Endodermal cell (in vitro differentiated cells): ENCODE measurements around the gene TMEM119. TPM values are rescaled to one million over a fixed set of nuclear protein-coding genes. Genes with fewer than 3 reads are reported as not detected.
A peak's percentile ranks its signal among the peaks of the same experiment; 100 is the strongest.

Experiments used
- DNase-seq: peaks from one replicate; pipeline ENCODE4 v3.0.0-alpha.2; 2017
- H3K27ac ChIP-seq: 2 replicates; pipeline ENCODE4 v1.5.1; 2013; ENCODE audit warnings: mild to moderate bottlenecking, low read depth, low read length, moderate library complexity
- H3K27me3 ChIP-seq: 2 replicates; pipeline ENCODE4 v1.6.1; 2013; ENCODE audit warnings: mild to moderate bottlenecking, low read length, moderate library complexity; ENCODE audit not compliant: insufficient read depth, control insufficient read depth, poor library complexity, severe bottlenecking
- H3K36me3 ChIP-seq: 2 replicates; pipeline ENCODE4 v1.7.0; 2013; ENCODE audit warnings: mild to moderate bottlenecking, low read length, moderate library complexity; ENCODE audit not compliant: control insufficient read depth, insufficient read depth
- H3K4me1 ChIP-seq: one replicate; pipeline ENCODE4 v1.7.0; 2013; ENCODE audit warnings: low read length; ENCODE audit not compliant: control insufficient read depth, insufficient read depth
- H3K4me3 ChIP-seq: 2 replicates; pipeline ENCODE4 v1.5.1; 2013; ENCODE audit warnings: mild to moderate bottlenecking, low read length, moderate library complexity
- H3K9ac ChIP-seq: 2 replicates; pipeline ENCODE4 v1.6.1; 2013; ENCODE audit warnings: mild to moderate bottlenecking, low read length, moderate library complexity; ENCODE audit not compliant: poor library complexity, severe bottlenecking; ENCODE audit errors: extremely low read depth
- H3K9me3 ChIP-seq: 2 replicates; pipeline ENCODE4 v1.6.1; 2013; ENCODE audit warnings: mild to moderate bottlenecking, low read length, moderate library complexity; ENCODE audit not compliant: control insufficient read depth
- H3K27ac Mint-ChIP-seq: 2 replicates; pipeline ENCODE4 v1.8.0; 2020; ENCODE audit warnings: mixed read lengths
- H3K27me3 Mint-ChIP-seq: 2 replicates; pipeline ENCODE4 v1.8.0; 2021; ENCODE audit warnings: mild to moderate bottlenecking, mixed read lengths; ENCODE audit not compliant: insufficient read depth
- H3K36me3 Mint-ChIP-seq: 2 replicates; pipeline ENCODE4 v1.8.0; 2020; ENCODE audit warnings: low read depth, mixed read lengths
- H3K4me1 Mint-ChIP-seq: 2 replicates; pipeline ENCODE4 v1.8.0; 2020; ENCODE audit warnings: mixed read lengths
- H3K4me3 Mint-ChIP-seq: 2 replicates; pipeline ENCODE4 v1.8.0; 2020; ENCODE audit warnings: mild to moderate bottlenecking, moderate library complexity, mixed read lengths
- H3K9me3 Mint-ChIP-seq: 2 replicates; pipeline ENCODE4 v1.8.0; 2020; ENCODE audit warnings: mild to moderate bottlenecking, mixed read lengths
- CTCF ChIP-seq: fragments of 200-600 bp; sonication (generic); conservative IDR thresholded peaks from 2 replicates; pipeline ENCODE4 v1.5.0; 2021; ENCODE audit warnings: antibody characterized with exemption, mild to moderate bottlenecking
- WGBS, 2 experiments: methylation state at CpG; one replicate each; pipeline versions ENCODE4 v1.1.5 to v1.1.7; 2013; ENCODE audit warnings: missing lambda C conversion rate in 2 of 2, mixed read lengths in 1 of 2; ENCODE audit not compliant: insufficient coverage in 1 of 2, insufficient read length in 1 of 2; 5-methylcytosine and 5-hydroxymethylcytosine counted together
- total RNA-seq, 2 donors: library from RNA; stranded (reverse); fragmentation: NEBNext Ultra II Directional in 1 of 2; extraction: Animal tissue kit (Norgen Biotek cat#: 25700) in 1 of 2; gene quantifications; 2 replicates in 1 of 2; 3 replicates in 1 of 2; pipeline ENCODE4 v1.2.1, GENCODE V29; 2021

TMEM119 gene
- total RNA-seq, 2 donors from 2014 or later = 0.11 to 0.15 TPM

GRCh38 chr12:108570743-108571608 lies 26.9 kb downstream of the TMEM119 start:
- TF ChIP-seq CTCF = peak; percentile 70
- H3K27me3 Mint-ChIP-seq = peaks cover 6% of the 10 kb centered on the region
- H3K4me1 Mint-ChIP-seq = no peaks in the 10 kb centered on the region
- H3K9me3 Mint-ChIP-seq = no peaks in the 10 kb centered on the region
- H3K9ac ChIP-seq = no peak overlapping the region
- H3K27ac Mint-ChIP-seq = peak overlapping the region; percentile 71
- no peak overlapping the region for H3K4me3 Mint-ChIP-seq
- H3K9me3 ChIP-seq = no peaks in the 10 kb centered on the region
- H3K27ac ChIP-seq = no peak overlapping the region
- H3K27me3 ChIP-seq = no peaks in the 10 kb centered on the region
- H3K4me1 ChIP-seq = no peaks in the 10 kb centered on the region
- H3K4me3 ChIP-seq = no peak overlapping the region
- peaks cover 25% of the 10 kb centered on the region for H3K36me3 Mint-ChIP-seq
- H3K36me3 ChIP-seq = peaks cover 31% of the 10 kb centered on the region
- WGBS, 2 experiments = 70% methylated on average over 3 of the region's 3 CpGs; no CpG with 5 or more reads in 1 of the 2 experiments
- DNase-seq = peak; percentile 52

DNA sequence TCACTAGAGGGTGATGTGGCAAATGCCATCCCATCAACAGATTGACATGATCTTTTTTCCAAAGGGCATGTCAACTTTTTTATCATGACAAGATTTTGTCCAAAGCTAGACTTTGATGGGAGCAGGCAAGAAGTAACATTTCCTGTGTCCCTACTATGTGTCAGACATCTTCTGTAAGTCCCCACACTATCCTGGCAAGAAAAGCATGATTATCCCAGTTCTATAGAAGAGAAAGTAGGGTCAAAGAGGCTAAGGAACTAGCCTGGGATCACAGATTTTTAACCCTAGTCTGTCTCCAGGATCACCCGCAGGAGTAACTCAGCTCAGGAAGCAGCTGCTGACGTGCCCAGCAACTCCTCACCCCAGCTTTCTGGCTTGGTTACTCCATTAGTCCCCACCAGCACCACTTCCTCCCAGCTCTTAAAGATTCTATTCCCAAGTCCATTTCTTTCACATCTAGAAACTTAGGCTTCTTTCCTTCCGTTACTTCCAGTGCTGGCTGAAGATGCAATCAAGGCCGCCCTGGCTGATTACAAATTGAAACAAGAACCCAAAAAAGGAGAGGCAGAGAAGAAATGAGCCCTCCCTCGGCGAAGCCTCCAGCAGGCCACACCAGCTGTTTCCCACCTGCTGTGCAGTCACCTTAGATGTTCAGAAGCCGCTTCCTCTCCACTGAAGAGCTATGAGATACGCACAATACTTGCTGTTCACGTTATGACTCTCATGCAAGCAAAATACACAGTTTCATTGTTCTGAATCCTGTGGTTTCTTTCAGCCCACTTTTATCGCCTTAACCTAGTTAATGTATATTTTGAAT lies 29.3 kb downstream of the TMEM119 start:
- Mint-ChIP-seq H3K9me3 (no peaks in the 10 kb centered on the region), H3K27me3 (no peaks in the 10 kb centered on the region), H3K4me1 (no peaks in the 10 kb centered on the region), H3K4me3 (no peak overlapping the region), H3K27ac (no peak overlapping the region), H3K36me3 (peaks cover 41% of the 10 kb centered on the region)
- peak; percentile 41 for DNase-seq
- TF ChIP-seq CTCF = no peak
- Histone ChIP-seq H3K4me3 (no peak overlapping the region), H3K27ac (no peak overlapping the region), H3K27me3 (no peaks in the 10 kb centered on the region), H3K9me3 (no peaks in the 10 kb centered on the region), H3K4me1 (no peaks in the 10 kb centered on the region), H3K36me3 (peaks cover 52% of the 10 kb centered on the region), H3K9ac (no peak overlapping the region)
- WGBS, 2 experiments = 95 to 98% methylated on average over 7 to 10 of the region's 10 CpGs

- Histone ChIP-seq H3K4me3 (no peak overlapping the region), H3K9ac (no peak overlapping the region), H3K27ac (no peak overlapping the region), H3K27me3 (no peaks in the 10 kb centered on the region), H3K9me3 (no peaks in the 10 kb centered on the region), H3K36me3 (peaks cover 52% of the 10 kb centered on the region), H3K4me1 (no peaks in the 10 kb centered on the region)
- Mint-ChIP-seq H3K4me1 (peaks cover 3% of the 10 kb centered on the region), H3K4me3 (no peak overlapping the region), H3K27me3 (no peaks in the 10 kb centered on the region), H3K27ac (no peak overlapping the region), H3K9me3 (no peaks in the 10 kb centered on the region), H3K36me3 (peaks cover 41% of the 10 kb centered on the region)
- 91% methylated on average over 7 of the region's 7 CpGs for WGBS, 2 experiments
- TF ChIP-seq CTCF = no peak
- peak; percentile 13 for DNase-seq
These were observed 30.2 kb downstream of the TMEM119 start for GRCh38 chr12:108567406-108568337.
